Neural cell (in vitro differentiated cells): ENCODE measurements around the gene MYO10.

Experiments
- EP300 ChIP-seq: fragments of 450-650 bp; conservative IDR thresholded peaks from 2 replicates; pipeline ENCODE4 v1.6.1; 2014; ENCODE audit warnings: antibody characterized with exemption, mild to moderate bottlenecking, moderate library complexity; ENCODE audit not compliant: poor library complexity, severe bottlenecking
- EZH2 ChIP-seq: fragments of 200-600, 300-800 bp; shearing (Covaris generic), sonication (generic); IDR thresholded peaks from 2 replicates; pipeline ENCODE4 v1.6.1; 2014; ENCODE audit warnings: antibody characterized with exemption, low read length, borderline replicate concordance, mild to moderate bottlenecking; ENCODE audit not compliant: insufficient read depth, poor library complexity, severe bottlenecking
- MXI1 ChIP-seq: fragments of 450-650 bp; conservative IDR thresholded peaks from 2 replicates; pipeline ENCODE4 v1.6.1; 2014; ENCODE audit warnings: antibody characterized with exemption, mild to moderate bottlenecking; ENCODE audit not compliant: poor library complexity, severe bottlenecking
- POLR2AphosphoS5 ChIP-seq: IDR thresholded peaks from 2 replicates; pipeline ENCODE4 v1.6.1; 2012
- RAD21 ChIP-seq: fragments of 450-650 bp; conservative IDR thresholded peaks from 2 replicates; pipeline ENCODE4 v1.6.1; 2014; ENCODE audit warnings: antibody characterized with exemption, mild to moderate bottlenecking, moderate library complexity
- SMC3 ChIP-seq: fragments of 450-650 bp; conservative IDR thresholded peaks from 2 replicates; pipeline ENCODE4 v1.6.1; 2014; ENCODE audit warnings: antibody characterized with exemption, mild to moderate bottlenecking, moderate library complexity; ENCODE audit not compliant: poor library complexity
- TAF1 ChIP-seq: IDR thresholded peaks from 2 replicates; pipeline ENCODE4 v1.6.1; 2012; ENCODE audit warnings: low read depth
- TF ChIP-seq, protein P1 (sequence below): fragments of 450-650 bp; IDR thresholded peaks from 2 replicates; pipeline ENCODE4 v1.5.1; 2014; ENCODE audit warnings: antibody characterized with exemption, mild to moderate bottlenecking, moderate library complexity; ENCODE audit not compliant: poor library complexity, severe bottlenecking
- TF ChIP-seq, protein P2 (sequence below): IDR thresholded peaks from 2 replicates; pipeline ENCODE4 v1.6.1; 2012; ENCODE audit warnings: borderline replicate concordance

DNA sequence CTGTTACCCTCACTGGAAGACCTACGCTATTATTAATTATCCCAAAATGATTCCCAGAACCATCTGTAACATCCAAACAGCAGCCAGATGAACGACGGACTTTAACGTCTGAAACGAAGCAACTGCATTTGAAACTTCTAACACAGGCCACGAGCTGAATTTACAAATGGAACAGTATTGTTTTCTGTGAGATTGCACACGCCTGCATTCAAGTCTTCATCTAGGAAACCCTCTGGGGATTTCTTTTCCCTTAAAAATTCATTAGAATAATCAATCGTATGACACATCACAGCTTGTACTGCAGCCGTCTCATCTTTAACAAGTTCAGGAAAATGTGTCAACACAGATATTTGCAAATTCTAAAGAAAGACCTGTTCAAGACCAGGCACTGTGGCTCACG is 80.2 kb downstream of the MYO10 start:
- TF ChIP-seq, protein P1, sequence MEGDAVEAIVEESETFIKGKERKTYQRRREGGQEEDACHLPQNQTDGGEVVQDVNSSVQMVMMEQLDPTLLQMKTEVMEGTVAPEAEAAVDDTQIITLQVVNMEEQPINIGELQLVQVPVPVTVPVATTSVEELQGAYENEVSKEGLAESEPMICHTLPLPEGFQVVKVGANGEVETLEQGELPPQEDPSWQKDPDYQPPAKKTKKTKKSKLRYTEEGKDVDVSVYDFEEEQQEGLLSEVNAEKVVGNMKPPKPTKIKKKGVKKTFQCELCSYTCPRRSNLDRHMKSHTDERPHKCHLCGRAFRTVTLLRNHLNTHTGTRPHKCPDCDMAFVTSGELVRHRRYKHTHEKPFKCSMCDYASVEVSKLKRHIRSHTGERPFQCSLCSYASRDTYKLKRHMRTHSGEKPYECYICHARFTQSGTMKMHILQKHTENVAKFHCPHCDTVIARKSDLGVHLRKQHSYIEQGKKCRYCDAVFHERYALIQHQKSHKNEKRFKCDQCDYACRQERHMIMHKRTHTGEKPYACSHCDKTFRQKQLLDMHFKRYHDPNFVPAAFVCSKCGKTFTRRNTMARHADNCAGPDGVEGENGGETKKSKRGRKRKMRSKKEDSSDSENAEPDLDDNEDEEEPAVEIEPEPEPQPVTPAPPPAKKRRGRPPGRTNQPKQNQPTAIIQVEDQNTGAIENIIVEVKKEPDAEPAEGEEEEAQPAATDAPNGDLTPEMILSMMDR: no peak
- TF ChIP-seq EZH2 (no peak), RAD21 (no peak), MXI1 (no peak), EP300 (no peak), SMC3 (no peak), POLR2AphosphoS5 (no peak), TAF1 (no peak)
- TF ChIP-seq, protein P2, sequence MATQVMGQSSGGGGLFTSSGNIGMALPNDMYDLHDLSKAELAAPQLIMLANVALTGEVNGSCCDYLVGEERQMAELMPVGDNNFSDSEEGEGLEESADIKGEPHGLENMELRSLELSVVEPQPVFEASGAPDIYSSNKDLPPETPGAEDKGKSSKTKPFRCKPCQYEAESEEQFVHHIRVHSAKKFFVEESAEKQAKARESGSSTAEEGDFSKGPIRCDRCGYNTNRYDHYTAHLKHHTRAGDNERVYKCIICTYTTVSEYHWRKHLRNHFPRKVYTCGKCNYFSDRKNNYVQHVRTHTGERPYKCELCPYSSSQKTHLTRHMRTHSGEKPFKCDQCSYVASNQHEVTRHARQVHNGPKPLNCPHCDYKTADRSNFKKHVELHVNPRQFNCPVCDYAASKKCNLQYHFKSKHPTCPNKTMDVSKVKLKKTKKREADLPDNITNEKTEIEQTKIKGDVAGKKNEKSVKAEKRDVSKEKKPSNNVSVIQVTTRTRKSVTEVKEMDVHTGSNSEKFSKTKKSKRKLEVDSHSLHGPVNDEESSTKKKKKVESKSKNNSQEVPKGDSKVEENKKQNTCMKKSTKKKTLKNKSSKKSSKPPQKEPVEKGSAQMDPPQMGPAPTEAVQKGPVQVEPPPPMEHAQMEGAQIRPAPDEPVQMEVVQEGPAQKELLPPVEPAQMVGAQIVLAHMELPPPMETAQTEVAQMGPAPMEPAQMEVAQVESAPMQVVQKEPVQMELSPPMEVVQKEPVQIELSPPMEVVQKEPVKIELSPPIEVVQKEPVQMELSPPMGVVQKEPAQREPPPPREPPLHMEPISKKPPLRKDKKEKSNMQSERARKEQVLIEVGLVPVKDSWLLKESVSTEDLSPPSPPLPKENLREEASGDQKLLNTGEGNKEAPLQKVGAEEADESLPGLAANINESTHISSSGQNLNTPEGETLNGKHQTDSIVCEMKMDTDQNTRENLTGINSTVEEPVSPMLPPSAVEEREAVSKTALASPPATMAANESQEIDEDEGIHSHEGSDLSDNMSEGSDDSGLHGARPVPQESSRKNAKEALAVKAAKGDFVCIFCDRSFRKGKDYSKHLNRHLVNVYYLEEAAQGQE: no peak
